GM18499 (cell line): Measurements from ENCODE around the gene NUBPL.
"Not testable (repeated sequence)": the region's sequence is repeated elsewhere in the genome, so short reads cannot be mapped to it uniquely, and the experiment has no call there.

Experiments used
- ATAC-seq: cut with Tn5 transposase; IDR thresholded peaks from one replicate; pipeline ENCODE4 v1.9.1; 2021; ENCODE audit warnings: moderate number of reproducible peaks; ENCODE audit not compliant: insufficient read depth, unreplicated experiment

The NUBPL gene

DNA sequence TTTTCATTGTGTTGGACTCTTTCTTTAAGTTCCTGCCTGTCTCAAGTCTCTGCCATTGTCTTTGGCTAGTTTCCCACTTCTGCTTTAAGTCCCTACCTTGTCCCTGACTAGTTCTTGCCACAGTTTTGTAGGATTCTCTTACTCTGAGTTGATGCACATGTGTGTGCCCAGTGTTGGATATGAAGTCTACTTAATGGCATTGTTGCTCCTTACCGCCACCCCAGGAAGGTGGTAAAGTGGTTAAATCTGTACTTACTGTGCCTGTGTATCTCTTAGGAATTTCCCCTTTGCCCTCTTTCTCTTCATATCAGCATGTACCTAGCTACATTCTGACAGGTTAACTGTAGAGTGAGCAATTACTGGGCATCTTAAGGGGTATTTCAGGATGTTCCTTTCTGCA, 227.1 kb downstream of the NUBPL start:
- no peak for ATAC-seq

DNA sequence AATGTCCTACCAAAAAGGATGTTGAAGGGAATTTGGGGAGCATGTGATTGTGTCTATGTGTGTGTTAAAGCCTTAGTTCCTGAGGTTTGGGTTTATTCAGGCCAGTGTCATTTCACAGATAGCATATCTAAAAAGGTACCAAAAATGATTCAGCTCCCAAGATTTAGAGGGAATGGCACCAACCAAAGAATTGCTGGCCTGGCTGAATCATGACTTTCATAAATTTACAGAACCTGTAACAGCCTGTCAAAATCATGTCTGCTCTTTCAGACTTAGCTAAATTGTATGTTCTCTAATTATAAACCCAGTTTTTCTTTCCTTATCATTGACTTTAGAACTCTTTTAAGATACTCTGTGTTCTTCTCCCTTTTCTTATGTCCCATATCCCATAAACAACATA, 231.5 kb downstream of the NUBPL start:
- no peak for ATAC-seq

DNA sequence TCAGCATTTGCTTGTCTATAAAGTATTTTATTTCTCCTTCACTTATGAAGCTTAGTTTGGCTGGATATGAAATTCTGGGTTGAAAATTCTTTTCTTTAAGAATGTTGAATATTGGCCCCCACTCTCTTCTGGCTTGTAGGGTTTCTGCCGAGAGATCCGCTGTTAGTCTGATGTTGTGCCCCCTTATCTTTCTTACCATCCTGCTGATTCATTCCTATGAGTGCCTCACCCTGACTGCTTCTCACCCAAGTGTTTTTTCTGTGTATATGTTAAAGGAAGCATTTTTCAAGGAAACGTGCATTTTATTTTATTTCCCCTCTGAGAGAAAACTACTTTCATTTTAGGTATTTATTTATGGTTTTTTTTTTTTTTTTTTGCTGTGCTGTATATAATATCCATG, 236.7 kb downstream of the NUBPL start:
- not testable (repeated sequence) for ATAC-seq

DNA sequence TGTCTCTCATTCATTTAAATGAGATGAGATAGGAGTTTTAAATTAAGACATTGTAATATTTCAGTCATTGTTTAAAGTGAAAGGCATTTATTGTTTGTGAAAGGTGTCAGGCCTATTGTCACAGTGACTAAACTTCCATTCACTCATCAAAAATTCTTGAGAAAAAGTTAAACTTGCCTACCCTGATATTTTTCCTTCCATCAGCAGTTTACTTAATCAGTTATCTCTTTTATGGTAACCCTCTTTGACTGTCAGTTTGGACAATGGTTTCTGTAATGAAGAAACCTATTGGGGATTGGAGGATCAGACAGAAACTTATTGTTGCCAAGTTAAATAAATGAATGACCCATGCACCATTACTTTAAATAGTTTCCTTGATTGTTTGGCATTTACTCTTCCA, 241.6 kb downstream of the NUBPL start:
- no peak for ATAC-seq

DNA sequence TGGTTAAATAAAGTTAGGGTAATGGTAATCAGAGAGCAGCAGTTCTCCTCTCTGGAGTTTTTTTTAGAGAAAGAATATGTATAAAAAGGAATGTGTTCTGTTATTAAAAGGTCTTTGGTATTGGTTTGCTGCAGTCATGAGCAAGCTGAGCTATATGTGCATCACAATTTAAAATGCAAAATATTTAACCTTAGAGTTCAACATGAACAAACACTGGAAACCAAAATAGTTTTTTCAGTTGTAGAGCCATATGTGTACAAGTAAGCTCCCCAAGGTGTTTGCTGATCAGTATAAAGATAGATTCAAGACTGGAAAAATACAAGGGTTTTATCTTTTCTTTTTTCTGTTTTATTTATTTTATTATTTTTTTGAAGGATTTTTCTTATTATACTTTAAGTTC, 245.0 kb downstream of the NUBPL start:
- ATAC-seq: no peak

DNA sequence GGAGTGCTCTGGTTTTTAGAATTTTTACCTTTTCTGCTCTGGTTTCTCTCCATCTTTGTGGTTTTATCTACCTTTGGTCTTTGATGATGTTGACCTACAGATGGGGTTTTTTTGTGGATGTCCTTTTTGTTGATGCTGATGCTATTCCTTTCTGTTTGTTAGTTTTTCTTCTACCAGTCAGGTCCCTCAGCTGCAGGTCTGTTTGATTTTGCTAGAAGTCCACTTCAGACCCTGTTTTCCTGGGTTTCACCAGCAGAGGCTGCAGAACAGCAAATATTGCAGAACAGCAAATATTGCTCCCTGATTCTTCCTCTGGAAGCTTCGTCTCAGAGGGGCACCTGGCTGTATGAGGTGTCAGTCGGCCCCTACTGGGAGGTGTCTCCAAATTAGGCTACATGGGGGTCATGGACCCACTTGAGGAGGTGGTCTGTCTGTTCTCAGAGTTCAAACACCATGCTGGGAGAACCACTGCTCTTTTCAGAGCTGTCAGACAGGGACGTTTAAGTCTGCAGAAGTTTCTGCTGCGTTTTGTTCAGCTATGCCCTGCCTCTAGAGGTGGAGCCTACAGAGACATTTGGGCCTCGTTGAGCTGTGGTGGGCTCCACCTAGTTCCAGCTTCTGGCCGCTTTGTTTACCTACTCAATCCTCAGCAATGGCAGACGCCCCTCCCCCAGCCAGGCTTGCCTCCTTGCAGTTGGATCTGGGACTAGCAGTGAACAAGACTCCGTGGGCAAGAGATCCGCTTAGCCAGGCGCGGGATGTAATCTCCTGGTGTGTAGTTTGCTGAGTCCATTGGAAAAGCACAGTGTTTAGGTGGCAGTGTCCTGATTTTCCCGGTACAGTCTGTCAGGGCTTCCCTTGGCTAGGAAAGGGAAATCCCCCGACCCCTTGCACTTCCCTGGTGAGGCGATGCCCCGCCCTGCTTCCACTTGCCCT, 250.8 kb downstream of the NUBPL start:
- not testable (repeated sequence) for ATAC-seq

DNA sequence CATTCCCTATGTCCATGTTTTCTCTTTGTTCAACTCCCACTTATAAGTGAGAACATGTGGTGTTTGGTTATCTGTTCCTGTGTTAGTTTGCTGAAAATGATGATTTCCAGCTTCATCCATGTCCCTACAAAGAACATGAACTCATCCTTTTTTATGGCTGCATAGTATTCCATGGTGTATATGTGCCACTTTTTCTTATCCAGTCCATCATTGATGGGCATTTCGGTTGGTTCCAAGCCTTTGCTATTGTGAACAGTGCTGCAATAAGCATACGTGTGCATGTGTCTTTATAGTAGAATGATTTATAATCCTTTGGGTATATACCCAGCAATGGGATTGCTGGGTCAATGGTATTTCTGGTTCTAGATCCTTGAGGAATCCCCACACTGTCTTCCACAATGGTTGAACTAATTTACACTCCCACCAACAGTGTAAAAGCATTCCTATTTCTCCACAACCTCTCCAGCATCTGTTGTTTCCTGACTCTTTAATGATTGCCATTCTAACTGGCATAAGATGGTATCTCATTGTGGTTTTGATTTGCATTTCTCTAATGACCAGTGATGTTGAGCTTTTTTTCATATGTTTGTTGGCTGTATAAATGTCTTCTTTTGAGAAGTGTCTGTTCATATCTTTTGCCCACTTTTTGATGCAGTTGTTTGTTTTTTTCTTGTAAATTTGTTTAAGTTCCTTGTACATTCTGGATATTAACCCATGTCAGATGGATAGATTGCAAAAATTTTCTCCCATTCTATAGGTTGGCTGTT, 252.7 kb downstream of the NUBPL start:
- ATAC-seq: not testable (repeated sequence)

DNA sequence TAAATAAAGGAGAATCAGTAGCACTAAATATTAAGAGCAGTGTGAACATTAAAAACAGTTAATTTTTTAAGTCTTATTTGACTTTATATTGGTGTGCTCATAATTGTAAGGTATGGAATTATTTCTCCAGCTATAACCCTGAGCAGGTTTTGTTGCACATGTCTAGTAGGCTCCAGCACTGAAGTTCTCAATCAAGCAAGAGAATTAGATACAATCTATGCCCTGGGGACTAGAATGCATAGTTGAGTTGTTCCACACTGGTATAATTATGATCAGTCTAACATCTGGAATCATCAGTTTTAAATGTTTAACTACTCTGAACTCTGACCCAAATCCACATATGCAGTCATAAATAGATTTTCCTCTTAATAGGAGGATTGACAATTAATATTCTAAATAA, 258.1 kb downstream of the NUBPL start:
- no peak for ATAC-seq

DNA sequence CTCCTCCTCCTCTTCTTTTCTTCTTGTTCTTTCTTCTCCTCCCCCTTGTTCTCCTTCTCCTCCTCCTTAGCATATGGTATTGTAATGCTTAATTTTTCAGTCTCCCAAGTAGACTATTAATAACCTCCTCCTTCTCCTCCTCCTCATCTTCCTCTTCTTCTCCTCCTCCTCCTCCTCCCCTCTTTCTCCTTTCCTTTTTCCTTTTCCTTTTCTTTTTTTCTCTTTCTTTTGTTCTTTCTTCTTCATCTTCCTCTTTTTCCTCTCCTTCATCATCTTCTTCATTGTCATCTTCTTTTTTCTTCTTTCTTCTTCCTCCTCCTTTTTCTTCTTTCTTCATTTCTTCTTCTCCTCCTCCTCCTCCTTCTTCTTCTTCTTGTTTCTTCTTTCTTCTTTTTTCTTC, 264.3 kb downstream of the NUBPL start:
- no peak for ATAC-seq

DNA sequence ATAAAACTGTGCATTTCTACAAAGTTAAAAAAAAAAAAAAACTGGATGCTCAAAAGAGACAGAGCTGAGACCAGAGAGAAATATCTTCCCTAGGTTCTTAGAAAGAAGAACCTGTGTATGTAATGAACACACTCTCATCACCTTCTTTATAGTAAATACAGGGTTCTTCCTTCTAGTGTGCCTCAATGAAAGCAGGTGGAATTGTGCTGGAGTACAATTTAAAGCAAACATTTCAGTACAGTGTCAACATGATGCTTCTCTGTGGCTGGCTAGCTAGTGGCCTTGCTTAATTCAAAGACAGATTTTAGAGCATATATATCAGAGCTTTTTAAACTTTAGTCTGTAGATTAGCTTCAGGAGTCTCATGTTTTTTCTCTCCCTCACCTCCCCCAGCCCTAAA, 266.1 kb downstream of the NUBPL start:
- no peak for ATAC-seq

DNA sequence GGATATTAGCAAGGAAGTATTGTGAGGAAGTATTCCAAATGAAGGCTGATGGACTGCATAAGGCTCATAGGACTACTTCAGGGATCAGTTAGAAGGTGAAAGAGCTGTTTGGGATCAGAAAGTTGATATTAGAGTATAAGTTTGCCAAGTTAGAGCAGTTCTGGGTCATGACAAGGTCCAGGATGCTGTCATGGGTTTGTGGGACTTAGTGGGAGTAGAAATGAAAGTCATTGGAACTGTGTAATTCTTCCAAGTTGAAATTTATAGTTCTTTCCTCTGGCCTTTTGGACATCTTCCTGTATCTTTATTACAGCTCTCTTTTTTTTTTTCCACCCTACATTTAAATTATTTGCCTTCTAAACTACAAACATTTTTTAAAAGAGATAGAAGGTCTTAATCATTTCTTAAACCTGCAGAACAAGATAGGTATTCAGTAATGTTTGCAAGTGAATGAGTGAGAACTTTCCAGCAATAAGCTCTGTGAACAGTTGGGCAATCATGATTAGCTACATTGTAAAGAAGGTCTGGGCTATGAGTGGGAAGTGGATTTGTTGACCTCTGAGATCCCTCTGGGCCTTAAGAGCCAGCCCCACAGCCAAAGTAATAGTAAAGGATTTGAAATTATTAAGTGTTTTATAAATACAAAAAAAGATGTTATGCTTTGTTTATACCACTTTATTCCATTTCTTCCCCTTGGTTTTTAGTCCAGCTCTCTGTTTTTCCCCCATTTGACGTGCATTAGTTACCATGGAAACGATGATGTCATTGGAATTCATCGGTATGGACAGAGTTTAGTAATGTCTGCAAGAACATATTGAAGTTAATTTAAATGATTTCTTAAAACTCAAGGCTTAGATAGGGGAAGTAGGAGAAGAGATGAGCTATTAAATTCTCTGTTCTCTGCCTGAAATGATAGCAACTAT, 268.0 kb downstream of the NUBPL start:
- ATAC-seq: no peak

DNA sequence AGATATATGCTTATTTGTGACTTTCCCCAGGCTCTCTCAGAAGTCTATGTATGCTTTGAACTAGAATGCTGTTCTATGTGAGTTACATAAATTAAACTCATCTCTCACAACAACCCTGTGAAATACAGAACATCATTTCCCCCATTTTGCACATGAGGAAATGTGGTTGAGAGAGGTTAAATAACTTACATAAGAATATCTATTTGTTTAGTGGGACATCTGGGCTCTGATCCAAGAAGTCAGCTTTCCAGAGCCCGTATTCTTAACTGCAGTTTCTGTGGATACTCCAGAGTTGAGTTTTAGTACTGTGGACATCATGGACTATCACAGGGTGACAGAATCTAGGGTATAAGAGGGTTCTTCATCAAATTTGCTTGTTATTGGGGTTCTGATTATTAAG, 273.4 kb downstream of the NUBPL start:
- no peak for ATAC-seq

DNA sequence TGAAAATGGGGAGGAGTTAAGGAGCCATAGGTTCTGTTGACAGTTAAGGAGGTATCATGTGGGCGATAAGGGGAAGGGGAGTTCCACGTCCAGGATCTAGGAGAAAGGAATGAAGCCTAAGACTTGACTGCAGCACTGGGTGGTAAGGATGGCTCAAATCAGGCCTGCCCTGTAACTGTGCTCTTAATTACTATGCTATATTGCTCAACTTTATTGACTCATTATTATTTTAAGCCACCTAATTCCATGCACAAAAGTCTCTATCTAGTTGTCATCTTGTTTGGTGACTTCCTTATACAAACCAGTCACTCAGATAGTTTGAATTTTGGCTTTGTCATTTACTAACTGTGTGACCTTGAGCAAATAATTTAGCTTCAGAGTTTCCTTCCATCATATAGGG, 273.8 kb downstream of the NUBPL start:
- no peak for ATAC-seq

DNA sequence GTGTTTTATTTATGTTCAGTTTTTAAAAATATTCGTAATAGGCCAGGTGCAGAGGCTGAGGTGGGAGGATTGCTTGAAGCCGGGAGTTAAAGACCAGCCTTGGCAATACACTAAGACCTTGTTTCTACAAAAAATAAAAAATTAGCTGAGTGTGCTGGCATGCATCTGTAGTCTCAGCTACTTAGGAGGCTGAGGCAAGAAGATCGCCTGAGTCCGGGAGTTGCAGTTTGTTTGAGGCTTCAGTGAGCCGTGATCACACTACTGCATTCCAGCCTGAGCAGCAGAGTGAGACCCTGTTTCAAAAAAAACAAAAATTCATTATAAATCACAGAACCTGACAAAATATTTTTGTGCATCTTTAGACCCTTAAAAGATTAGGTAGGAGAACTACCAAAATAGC, 275.8 kb downstream of the NUBPL start:
- no peak for ATAC-seq

DNA sequence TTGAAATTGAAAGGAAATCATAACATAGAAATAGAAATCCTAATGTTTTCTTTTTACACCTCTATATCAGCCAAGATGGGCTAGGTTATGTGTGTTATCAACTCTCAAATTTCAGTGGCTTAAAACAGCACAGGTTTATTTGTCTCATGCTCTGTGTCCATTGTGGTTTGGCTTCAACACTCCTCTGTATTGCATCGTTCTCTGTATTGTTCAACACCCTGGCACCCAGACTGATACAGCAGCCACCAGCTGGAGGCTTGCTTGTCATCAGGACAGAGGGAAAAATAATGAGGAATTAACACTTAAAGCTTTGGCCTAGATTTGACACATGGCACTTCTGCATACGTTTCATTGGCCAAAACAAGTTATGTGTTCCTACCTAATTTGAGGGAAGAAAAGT, 281.7 kb downstream of the NUBPL start:
- no peak for ATAC-seq

DNA sequence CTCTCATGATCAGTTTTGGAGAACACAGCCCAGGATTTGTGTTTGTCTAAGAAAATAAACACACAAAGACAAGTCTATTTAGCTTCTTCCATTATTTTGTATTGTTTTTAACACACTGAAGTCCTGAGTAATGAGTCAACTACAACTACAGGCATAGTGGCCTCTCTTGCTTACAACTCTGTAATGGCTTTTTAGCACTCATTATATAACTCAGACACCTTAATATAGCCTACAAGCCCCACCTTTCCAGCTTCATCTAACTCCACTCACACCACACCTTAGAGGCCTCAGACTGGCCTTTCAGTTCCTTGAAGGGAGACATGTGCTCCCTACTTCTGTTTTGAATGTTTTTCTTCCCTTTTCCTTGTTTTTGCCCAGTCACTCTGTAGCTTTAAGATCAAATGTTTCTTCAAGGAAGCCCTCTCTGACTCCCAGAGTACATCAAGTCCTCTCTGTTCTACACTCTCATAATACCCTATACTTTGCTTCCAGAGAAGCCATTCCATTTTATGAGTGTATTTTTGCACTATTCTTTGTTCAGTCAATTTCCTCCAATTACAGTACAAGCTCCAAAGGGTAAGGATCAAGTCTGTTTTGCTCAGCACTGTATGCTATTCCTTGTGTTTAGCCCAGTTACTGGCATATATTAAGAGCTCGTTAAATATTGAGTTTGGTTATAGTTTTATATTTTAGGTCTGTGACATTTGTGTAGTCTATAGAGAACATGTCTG, 282.3 kb downstream of the NUBPL start:
- no peak for ATAC-seq

DNA sequence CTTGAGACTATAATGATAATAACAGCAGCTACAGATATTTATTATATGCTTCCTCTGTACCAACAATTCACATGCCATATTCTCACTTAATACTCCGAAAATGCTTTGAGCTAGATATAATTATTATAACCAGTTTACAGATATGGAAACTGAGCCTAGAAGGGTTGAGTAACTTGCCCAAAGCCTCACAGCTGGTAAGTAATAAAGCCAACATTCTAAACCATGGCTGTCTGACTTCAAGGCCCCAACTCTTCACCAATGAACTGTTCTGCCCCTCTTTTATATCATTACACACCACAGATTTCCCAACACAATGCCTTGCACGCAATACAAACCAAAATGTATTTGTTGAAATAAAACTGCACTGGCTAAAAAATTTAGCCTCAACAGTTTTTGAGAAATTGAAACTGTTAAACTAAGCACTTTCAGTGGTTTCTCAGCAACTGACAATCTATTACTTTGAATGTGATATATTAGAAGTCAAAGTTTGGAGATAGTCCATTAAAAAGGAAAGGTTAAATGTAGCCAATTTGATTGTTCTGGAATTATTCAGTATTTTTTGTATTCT, 293.4 kb downstream of the NUBPL start:
- ATAC-seq: no peak

DNA sequence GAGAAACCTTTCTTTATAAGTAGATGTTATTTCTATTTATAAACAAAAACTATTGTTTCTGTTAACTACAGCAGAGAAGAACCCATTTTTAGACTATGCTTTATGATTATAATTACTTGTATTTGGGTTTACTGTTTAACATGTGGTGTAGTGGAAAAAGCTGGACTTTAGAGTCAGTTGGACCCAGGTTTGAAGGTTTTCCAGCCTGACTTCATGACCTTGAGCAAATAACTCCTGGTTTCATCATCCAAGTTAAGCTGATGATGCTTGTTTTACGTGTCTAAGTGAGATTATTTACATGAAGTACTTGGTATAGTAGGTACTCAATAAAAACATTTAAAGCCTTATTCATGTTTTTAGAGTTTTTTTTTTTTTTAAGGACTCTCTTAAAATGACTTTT, 294.1 kb downstream of the NUBPL start:
- ATAC-seq: no peak

DNA sequence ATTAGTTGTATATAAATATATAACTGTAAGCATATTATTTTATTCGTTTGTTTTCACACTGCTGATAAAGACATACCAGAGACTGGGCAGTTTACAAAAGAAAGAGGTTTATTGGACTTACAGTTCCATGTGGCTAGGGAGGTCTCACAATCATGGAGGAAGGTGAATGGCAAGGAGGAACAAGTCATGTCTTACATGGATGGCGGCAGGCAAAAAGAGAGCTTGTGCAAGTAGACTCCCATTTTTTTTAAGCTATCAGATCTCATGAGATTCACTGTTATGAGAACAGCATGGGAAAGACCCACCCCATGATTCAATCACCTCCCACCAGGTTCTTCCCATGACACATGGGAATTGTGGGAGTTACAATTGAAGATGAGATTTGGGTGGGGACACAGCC, 294.8 kb downstream of the NUBPL start:
- ATAC-seq: not testable (repeated sequence)

DNA sequence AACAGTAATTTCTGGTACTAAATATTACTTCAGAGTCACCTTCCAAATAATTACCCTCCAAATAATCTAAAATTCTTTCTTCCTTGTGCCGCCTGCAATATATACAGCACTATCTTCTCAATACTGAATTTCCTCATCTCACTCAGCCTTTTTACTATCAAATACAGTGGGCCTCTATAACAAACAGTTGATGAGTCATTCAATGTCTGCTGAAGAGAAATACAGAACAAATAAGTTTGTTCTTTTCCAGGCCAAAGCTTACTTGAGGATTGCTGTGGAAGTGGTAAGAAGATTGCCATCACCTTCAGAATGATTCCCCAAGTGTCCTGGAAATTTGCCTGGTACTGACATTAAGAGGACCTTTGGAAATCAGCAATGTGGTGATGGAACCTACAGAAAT, 297.7 kb downstream of the NUBPL start:
- ATAC-seq: no peak
